DLD1 (cell line): ENCODE data around the gene FARSB.

Source experiments
- in situ Hi-C: cut with HindIII; loops from 2 replicates; pipeline ENCODE4 v1.10.0; 2017; ENCODE audit warnings: low sequenced_read_pairs

FARSB gene

DNA sequence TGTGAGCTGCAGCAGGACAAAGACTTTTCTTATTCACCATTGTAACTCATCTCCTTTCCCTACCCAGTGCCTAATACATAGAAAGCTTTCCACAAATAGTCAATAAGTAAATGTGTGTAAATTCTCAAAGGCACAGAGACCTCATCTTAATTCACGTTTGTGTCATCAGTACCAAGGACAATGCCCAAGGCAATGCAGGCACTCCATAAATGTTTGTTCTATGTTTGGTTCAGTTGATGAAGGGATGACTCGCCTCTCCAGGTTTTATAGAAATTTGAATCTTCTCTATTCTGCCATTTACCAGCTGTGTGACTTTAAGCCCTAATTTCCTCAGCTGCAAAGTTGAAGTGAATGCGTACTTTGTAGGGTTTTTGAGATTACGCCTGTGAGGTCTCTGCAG is 13.5 kb upstream of the FARSB start:
- in situ Hi-C loops = no loop called here

DNA sequence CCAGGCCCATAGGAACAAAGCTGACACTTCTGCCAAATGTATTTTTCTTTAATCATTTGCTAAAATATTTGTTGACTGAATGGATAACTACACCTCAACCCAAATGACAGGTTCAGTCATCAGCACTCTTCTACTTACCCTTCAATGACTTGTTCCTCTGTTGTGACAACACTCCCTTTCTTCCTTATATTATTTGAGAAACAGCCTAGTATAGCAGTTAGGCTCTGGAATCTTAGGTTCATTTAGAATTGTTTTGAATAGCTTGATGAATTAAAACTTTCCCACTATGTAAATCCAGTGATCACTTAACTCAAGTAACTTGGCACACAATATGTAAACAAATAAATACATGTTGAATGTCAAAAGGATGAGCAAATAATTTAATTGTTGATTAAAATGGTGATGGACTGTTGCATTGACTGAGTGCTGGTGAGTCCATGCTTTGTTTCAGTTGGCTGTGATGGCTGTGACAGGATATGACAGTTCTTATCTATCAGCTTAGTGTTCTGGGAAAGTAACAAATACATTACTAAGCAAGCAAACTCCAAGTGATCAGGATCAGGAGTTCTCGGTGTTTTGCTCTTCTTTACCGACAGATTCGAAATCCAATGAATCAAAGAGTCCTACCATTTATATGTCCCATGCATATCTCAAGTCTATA is 12.7 kb upstream of the FARSB start:
- in situ Hi-C loops = no loop called here

DNA sequence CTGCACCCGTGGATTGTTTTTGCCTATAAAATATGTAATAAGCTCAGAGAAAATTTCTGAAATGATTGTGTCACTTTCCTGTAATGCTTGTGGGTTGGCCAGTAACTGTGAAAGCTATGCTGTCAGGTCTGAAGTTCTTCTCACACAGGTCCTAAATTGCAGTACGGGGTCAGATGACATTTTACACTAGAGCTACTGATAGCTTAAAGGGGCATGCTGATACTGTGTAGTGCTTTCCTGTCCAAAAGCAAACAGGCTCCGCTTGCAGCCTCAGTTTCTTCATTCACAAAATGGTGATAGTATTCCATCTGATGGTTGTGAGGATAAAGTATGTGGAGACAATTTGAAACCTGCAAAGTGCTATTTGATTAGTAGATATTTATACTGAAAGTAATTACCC is 7.6 kb upstream of the FARSB start:
- in situ Hi-C loops = no loop called here

DNA sequence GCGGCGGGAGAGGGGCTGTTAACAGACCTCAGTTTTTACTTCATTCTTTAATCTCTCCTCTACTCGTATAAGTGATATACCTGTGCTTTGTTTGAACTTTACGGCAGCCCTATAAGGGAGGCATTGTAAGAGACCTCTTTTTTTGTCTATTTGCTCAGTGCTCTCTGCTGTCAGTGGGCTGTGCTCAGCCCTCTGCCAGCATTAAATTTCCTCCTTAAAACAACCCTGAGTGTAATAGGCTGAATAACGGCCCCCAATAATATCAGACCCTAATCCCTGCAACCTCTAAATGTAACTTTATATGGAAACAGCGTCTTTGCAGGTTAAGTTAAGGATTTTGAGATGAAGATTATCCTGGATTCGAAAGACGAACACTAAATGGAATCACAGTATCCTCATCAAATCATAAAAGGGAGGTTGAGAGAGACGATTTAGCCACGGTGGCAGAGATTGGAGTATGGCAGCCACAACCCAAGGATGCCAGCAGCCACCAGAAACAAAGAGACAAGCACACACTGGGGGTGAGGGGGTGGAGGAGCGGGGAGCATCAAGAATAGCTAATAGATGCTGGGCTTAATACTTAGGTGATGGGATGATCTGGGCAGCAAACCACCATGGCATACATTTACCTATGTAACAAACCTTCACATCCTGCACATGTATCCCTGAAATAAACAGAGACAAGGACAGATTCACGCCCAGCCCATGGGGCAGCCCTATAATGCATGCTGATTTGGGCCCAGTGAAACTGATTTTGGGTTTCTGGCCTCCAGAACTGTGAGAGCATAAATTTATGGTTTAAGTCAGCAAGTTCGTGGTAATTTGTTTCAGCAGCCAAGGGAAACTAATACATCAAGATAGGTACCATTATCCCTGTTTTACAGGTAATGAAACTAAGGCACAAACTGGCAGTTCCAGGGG is 894 bp upstream of the FARSB start:
- in situ Hi-C loops = no loop called here

DNA sequence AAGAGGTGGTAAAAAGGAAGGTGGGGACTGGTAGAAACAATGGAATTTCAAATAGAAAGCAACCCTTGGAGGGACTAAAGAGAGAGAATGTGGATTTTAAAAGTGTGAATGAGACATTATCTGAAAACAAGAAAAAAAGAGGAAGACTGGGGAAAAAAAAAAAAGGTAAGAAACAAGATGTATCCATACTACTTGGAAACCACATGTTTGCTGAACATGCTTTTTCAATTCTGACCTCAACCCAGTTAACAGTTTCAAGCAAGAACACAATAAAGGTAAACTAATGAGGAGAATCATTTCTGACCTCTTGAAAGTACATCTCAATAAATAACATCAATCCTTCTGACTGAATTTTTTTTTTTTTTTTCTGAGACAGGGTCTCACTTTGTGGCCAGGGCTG is 2.6 kb downstream of the FARSB start:
- in situ Hi-C loops = no loop called here

DNA sequence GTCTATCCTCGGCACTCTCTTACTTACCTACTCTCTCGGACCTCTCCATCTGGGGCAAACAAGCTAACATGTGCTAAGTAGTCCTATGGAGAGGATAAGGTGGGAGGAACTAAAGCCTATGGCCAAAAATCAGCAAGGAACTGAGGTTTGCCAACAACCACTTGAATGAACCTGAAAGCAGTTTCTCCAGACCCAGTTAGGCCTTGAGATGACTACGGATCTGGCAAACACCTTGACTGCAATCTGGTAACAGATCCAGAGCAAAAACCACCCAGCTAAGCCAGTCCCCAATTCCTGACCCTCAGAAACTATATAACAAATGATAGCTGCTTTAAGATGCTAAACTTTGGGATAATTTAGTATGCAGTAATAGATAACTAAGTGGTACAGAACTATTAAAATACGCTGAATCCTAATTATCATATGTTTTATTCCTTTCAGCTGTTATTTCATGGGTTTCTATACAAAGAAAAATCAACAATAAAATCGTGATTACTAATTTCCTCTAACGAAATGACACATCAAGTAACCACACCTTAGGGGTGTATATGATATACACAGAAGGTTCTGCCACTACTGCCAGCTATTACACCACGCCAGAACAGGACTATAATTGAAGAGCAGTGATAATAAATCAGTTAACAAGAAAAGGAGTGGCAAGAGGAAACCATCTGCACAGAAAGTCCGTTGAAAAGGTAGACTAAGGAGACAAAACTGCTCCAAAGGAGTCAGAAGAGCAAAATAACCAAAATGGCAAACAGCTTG is 3.2 kb downstream of the FARSB start:
- in situ Hi-C loops = no loop called here

DNA sequence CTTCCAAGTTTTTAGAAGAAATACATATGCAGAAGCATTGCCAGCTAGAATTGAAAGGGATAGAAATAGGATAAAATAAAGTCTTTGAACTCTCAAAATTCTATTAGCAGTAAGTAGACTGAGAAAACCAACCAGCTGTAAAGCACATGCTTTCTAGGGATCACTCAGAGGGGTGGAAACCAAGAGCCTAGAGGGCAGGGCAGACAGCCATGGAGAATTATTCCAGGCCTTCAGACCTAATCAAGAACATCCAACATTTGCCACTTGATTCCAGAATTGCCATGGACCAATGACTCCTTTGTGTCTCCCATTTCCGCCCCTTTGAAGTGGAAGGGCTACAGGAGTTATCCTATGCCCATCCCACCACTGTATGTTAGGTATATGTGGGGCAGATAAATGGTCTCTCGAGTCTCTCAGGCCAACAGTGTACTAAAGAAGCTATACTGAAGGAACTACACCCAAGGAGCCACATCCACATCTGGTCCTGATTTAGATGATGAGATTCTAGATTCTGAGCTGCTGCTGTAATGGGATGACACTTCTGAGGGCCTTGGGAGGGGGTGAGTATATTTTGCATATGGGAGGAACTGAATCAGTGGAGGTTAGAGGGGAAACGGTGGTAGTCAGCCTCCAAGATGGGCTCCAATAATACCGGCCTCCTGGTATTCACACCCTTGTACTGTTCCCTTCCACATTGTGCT is 4.0 kb downstream of the FARSB start:
- in situ Hi-C loops = no loop called here

DNA sequence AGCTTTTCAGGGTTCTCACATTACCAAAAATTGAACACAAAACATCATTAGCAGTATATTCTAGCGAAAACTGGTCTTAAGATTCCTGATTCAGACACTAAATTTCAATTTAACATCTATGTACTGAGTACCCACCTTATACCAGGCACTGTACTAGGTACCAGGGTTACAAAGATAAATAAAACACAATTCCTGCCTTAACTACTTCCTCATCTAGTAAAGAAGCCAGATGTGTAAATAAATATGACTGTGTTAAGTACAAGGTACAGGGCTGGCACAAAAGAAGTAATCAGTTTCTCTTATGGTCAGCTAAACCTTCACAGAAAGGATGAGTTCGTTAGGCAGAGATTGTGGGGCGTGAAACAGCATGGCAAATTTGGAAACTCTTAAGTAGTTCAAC is 6.1 kb downstream of the FARSB start:
- in situ Hi-C loops = no loop called here

DNA sequence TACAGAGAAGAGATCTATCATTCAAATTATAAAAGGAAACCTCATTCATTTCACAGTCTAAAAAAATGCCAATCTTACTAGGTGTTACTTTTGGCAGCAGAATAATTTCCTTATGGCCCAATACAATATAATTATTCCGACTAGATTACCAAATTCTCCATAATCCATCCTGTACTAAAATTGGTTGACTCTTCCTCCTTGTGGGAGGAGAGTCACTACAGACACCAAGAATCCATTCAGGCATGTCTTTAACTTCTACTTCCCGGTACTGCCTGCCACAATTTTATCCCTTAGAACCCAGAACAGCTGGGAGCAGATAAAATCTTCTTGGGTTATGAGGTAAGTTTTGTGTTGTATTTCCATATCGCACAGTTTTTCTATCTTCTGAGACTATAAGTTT is 9.9 kb downstream of the FARSB start:
- in situ Hi-C loops = no loop called here

DNA sequence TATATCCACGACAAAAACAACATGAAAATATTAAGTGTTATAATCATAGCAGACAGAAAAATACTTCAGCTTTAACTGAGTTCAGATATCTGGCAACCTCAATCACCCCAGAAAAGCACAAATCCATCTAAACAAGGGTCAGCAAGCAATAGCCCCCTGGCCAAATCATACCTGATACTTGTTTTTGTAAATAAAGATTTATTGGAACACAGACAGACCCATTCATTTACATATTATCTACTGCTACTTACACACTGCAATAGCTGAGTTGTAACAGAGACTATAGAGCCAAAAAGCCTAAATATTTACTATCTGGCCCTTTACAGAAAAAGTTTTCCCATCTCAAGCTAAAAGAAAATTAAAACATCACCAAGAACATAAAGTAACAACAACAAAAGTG is 12.8 kb downstream of the FARSB start:
- in situ Hi-C loops = no loop called here

DNA sequence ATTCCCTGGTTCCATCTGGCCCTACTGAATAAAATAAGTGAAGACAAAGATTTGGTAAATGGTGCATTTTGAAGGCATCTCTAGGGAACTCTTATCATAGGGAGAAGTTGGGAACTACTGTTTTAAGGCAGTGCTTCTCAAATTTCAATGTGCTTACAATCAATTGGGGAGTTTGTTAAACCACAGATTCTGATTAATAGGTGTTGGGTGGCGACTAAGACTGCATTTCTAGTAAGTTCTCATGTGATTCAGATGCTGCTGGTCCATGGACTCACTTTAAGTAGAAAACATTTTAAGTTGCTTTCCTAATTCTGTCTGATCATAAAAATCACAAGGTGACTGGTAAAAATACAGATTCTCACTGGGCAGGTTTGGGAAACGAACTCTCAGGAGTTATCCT is 14.6 kb downstream of the FARSB start:
- in situ Hi-C loops = no loop called here

DNA sequence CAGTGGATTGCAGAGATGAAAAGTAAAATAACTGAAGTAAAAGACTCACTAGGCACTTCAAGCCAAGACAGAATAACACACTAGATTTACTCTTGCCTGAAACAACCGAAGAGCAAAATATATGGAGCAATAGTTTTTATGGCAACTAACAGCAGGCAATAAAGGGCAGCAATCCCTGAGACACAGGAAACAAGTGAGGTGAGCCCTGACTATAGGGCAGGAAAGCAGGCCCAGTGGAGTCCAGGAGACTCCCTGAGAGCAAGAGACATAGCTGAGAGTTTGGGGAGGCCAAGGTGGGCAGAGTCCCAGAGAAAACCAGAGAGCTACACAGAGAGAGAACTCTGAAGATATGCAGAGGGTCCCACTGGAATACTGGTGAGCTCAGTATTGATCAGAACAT is 18.8 kb downstream of the FARSB start:
- in situ Hi-C loops = no loop called here

DNA sequence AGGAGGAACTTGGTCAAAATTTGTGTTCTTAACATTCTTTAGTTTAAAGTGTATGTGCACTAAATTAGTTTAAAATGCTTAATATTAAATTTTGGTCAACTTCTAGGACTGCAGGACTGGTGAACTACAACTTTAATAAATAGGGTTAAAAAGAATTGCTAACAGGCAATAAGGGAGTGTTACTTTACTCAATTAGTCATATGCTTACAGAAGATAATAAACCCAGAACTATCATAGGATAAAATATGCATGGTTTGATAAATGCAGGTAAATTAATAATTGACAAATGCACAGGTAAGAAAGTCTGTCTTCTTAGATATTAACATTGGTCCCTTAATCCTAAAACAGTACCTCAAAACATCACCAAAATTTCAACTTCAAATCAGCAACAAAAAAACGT is 20.6 kb downstream of the FARSB start:
- in situ Hi-C loops = no loop called here

DNA sequence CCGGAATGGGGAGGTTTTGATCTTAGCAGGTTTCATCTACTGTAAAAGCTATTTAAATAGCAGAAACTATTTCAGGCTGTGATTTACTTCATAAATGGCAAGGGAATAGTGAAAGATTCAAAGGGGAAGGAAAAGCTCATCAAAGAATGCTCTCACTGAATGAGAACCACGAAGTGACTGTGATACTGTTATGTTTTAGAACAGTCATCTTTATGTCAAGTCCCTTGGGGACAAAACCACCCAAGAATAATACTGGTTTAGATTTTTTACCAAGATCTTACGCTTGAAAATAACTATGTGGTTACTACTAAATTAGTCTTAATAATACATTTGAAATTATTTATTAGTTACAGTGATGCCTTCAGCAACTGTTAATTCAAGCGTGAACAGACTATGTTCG is 28.1 kb downstream of the FARSB start:
- in situ Hi-C loops = no loop called here

DNA sequence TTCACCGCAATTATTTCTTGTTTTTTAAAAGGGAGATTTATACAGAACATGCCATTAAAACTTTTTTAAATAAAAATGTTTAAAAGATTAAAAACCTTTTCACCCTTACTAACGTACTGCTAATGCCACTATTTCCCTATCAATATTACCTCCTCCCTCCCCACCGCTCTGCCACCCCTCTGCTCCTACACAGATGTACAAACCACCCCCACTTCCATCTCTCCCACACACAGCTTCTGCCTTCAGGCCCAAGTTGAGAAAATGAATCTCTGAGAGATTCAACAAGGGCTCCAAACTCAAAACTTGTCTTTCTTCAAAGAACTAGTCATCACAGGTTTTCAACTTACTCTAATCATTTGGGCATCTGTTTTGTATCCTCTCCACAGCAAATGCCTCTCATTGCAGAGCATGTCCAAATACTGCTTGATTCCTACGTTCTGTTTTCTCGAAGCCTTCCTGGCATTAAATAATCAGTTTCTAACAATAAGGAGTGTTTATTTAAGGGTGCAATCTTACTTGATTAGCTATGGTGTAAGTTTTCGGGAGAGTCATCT is 32.1 kb downstream of the FARSB start:
- in situ Hi-C loops = loop anchor here (25.0 kb wide), 1 partner anchor 312 kb away; a partner anchor contains a TSS

DNA sequence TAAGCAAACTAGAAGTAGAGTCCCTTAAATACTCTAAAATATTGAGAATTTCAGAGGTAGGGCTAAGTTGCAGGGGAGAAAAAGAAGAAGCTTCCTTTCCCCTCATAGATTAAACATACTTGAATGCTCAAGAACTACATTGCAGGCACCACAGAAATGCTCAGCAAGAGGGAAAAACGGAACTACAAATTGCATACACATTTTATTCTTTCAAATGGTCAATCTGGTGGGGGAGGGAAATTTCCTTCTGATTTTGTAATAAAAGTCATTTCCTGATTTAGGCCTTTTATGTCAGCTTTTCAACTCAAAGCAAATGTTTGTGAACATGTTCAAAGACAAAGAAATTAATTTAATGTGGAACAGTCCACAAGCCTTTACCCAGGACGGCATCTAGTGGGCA is 33.0 kb downstream of the FARSB start:
- in situ Hi-C loops = loop anchor here (25.0 kb wide), 1 partner anchor 311 kb away; a partner anchor contains a TSS

DNA sequence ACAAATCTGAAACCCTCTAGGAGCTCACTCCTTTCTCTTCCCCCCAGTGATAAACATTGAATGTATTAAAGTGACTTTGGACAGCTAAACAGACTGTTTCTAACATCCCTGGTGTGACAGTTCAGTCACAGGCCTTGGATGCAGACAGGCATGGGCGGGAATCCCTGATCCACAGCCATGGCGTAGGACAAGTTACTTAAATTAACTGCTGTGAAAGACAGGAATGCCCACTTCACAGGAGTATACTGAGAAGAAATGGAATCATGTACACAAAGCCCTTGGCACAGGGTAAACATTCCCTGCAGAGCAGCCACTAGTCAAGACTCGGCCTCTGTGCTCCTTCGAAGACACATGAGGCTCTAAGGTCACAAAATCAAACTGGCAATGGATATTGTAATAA is 34.0 kb downstream of the FARSB start:
- in situ Hi-C loops = loop anchor here (25.0 kb wide), 1 partner anchor 310 kb away; a partner anchor contains a TSS

DNA sequence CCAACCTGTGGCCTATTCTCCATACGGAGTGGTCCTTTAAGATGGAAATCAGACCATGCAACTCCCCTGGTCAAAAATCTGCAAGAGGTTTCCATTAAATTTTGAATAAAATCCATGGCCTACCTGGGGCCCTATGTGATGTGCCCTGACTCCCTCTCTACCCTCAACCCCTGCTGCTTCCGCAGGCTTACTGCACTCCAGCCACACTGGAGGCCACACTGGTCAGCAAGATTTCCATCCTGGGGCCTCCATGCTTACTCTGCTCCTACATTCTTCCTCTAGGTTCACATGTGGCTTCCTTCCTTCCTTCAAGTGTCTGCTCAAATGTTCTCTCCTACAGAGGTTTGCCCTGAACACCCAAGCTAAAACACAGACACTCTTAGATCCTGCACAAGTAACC is 40.6 kb downstream of the FARSB start:
- in situ Hi-C loops = loop anchor here (25.0 kb wide), 1 partner anchor 303 kb away; a partner anchor contains a TSS

DNA sequence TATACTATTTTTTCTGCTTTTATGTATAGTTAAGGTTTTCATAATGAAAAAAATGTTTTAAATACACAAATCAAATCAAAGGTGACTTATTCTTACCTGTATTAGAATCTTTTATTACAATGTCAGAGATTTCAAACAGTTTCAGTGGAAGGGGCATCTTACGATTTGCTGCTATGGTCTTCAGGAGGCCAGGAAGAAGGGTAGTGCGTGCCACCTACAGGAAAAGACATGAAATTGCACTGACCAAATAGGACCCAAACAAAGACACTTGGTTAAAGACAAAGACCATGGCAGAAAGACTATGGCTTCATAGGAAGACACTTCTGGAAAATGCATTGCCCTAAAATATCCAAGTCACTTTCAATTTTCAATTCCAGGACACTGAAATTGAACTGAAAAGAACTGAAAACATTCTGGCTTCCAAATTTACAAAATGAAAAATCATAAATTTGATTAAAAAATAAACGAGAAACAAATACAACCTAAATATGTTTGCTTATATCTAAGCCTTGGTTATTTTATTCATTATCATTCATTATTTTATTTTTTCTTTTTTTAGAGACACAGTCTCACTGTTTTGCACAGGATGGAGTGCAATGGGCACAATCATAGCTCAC is 42.1 kb downstream of the FARSB start:
- in situ Hi-C loops = loop anchor here (25.0 kb wide), 1 partner anchor 302 kb away; a partner anchor contains a TSS

DNA sequence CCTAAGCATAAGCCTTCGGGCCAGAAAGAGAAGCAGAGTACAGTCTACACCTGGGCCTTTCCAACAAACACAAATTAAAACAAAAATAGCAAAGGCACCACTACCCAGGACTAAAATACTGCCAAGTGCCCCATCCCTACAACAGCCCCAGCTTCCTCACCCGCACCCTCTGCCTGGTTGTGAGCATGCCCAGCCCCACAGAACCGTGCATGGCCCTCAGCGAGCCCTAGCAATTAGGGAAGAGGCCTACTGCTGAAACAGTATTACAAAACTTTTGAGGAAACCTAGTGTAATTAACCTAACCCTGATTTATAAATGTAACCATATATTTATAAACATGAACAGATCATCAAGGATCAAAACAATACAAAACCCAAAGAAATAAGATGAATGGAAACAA is 44.2 kb downstream of the FARSB start:
- in situ Hi-C loops = loop anchor here (25.0 kb wide), 1 partner anchor 299 kb away; a partner anchor contains a TSS
